NCI-H748 treated with DMSO at 0.1 percent for 48 hours (cell line): ENCODE measurements around the gene LGI4.
A peak's percentile ranks its signal among the peaks of the same experiment; 100 is the strongest.
"Not testable (repeated sequence)": the region's sequence is repeated elsewhere in the genome, so short reads cannot be mapped to it uniquely, and the experiment has no call there.

Experiments
- DNase-seq: peaks from one replicate; lab custom pipeline; 2025; lab: John Stamatoyannopoulos, UW

Gene LGI4

DNA sequence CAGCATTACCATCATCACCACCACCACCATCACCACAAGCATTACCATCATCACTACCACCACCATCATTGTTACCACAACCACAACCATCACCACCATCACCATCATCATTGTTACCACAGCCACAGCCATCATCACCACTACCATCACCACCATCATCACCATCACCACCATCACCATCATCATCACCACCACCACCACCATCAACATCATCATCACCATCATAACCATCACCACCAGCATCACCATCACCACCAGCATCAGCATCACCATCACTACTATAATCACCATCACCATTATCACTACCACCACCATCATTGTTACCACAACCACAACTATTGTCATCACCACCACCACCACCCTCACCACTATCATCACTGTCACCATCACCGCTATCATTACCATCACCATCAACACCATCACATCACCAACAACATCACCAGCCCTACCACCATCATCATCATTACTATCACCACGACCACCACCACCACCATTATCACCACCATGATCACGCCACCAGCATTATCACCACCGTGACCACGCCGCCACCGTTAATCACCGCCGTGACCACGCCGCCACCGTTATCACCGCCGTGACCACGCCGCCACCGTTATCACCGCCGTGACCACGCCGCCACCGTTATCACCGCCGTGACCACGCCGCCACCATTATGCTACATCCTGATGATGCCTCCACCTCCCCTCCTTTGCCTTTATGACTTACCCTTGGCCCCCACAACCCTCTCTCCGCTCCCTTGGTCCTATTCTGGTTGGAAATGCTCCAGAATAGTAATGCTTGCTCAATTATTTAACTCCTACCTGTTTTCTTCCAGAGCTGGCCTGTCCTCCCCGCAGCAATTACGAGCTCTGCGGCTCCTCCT, 29.2 kb downstream of the LGI4 start:
- DNase-seq: no peak

DNA sequence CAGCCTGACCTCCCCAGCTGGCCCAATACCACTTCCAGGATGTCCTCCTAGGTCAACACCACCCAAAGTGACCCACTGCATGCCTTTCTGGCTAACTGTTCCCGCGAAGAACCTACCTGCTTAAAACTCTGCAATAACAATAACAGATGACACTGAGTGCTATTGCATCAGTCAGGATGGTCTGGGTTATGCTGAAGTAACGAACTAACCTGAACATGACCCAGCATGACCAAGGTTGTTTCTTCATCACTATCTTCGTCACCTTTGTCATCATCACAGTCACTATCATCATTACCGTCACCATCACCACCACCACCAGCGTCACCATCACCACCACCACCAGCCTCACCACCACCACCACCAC, 29.8 kb downstream of the LGI4 start:
- DNase-seq: no peak

DNA sequence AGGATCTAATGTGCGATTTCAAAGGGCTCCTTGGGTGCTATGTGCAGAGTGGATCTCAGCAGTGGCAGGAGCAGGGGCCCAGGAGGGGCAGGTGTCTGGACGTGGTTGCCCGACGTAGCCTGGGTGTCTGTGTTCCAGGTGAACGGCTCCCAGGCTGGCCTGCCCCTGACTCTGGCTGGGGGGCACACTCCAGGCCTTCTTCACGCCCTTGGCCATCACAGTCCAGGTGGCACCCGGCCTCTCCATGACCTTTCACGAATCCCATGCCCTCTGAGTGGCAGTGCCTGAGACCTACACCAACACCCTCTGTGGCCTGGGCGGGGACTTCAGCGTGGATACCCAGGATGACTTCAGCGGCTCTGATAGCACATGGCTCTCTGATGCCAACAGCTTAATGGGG, 30.5 kb downstream of the LGI4 start:
- no peak for DNase-seq

DNA sequence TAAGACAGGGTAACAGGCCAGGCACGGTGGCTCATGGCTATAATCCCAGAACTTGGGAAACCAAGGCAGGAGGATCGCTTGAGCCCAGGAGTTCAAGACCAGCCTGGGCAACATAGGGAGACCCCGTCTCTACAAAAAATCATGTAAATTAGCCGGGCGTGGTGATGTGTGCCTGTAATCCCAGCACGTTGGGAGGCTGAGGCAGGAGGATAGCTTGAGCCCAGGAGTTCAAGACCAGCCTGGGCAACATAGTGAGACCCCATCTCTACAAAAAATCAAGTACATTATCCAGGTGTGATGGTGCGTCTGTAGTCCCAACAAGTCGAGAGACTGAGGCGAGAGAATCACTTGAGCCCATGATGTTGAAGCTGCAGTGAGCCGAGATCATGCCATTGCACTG, 31.2 kb downstream of the LGI4 start:
- not testable (repeated sequence) for DNase-seq

DNA sequence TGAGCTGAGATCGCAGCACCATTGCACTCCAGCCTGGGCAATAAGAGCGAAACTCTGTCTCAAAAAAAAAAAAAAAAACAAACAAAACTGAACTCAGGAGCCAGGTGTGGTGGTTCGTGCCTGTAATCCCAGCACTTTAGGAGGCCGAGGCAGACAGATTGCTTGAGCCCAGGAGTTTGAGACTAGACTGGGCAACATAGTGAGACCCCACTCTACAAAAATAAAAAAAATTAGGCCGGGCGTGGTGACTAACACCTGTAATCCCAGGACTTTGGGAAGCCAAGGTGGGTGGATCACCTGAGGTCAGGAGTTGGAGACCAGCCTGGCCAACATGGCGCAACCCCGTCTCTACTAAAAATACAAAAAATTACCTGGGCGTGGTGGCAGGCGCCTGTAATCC, 32.9 kb downstream of the LGI4 start:
- DNase-seq: not testable (repeated sequence)

DNA sequence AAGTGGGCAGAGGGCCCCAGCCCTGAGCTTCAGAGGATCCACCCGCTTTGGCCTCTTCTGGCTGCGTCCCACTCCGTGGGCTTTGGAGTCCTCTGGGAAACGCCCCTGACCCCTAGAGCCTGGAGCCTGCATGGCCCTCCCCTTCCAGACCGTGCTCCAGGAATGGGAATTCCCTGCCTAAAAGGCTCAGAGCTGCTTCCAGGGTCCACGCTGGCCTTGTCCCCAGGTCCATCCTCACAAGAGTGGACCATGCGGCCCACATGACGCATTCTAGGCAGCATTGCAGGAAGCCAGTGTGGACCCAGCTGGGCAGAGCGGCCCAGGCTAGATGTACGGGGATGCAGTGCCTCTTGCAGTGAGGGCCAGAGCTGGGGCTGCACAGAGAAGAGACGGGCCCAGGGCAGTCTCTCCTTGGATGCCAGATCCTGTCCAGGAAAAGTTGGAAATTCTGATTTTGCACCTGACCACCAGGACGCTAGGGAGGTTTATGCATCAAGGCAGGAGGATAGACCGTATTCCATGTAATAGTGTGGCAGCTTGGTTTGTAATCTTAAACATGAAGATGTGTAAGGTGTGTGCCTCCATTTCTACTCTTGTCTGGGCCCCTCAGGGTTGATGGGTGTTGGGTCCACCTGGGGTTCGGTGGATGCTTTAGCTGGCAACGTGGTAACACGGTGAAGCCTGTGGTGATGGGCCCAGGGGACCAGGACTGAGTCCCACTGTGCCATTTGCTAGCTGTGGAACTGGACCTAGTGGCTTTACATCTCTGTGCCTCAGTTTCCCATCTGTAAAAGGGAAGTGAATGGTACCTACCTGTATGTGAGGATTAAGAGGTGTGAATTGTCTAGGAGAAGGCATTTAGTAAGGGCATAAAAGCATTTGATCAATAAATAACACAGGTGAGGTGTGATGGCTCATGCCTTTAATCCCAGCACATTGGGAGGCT, 34.0 kb downstream of the LGI4 start:
- no peak for DNase-seq

DNA sequence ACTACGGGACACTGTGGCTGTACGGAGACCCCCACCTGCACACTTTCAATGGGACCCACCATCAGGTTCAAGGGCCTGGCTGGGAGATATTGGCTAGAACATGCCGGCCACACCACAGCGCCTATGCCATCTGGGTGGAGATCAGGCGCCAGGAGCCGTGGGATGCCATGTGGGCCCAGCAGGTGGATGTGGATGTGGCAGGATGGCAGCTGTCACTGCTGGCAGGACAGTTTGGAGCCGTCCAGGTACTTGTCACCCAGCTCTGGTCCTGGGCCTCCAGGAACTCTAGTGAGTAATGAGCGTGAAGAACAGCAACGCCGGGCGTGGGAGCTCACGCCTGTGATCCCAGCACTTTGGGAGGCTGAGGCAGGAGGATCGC, 35.0 kb downstream of the LGI4 start:
- no peak for DNase-seq

DNA sequence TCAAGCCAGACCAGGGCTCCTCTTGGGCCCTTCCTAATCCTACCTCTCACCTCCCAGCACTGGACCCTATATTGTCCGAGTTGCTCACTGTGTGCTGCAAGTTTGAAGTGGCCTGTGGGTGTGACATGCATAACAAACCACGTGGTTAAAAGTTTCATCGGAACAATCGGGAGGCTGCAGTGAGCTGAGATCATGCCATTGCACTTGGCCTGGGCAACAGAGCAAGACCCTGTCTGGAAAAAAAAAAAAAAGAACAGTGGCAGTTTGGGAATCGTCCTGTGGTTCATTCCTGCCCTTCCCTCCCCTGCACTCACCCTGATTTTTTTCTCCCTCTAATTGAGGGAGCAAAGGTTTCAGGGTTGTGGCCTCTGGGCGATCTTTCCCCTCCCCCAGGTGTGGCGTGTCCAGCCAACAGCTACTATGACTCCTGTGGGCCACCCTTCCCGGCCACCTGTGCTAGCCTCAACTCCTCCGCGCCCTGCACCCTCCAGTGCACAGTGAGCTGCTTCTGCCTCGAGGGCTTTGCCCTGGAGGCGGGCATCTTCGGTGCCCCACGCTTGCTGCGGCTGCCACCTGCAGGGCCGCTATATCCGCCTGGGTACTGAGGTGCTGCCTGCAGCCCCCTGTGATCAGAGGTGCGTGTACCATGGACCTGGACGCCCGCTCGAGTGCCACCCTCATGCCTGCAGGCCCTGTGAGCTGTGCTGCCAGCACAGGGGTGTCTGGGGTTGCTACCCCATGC, 35.5 kb downstream of the LGI4 start:
- no peak for DNase-seq

DNA sequence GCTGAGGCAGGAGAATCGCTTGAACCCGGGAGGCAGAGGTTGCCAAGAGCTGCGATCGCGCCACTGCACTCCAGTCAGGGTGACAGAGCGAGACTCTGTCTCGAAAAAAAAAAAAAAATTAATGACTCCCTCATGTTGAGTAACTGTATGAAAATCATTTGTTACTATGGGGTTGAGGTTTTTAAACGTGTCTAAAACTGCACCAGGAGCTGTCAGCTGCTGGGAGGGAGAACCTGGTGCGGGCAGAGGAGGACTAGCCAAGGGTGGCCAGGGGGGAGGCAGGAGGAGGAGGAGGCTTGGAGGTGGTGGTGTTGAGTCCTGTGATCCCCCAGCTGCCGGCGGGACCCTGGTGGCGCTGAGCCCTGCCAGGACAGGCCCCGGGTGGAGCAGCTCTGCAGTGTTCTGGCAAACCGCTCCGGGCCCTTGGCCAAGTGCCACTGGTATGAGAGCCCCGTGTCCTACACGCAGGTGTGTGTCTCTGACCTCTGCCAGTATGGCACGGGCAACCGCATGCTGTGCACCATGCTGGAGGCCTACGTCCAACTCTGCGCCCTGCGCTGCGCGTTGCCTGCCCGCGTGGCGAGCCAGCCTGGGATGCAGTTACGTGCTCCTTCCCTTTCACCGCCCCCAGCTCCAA, 36.3 kb downstream of the LGI4 start:
- DNase-seq: no peak

DNA sequence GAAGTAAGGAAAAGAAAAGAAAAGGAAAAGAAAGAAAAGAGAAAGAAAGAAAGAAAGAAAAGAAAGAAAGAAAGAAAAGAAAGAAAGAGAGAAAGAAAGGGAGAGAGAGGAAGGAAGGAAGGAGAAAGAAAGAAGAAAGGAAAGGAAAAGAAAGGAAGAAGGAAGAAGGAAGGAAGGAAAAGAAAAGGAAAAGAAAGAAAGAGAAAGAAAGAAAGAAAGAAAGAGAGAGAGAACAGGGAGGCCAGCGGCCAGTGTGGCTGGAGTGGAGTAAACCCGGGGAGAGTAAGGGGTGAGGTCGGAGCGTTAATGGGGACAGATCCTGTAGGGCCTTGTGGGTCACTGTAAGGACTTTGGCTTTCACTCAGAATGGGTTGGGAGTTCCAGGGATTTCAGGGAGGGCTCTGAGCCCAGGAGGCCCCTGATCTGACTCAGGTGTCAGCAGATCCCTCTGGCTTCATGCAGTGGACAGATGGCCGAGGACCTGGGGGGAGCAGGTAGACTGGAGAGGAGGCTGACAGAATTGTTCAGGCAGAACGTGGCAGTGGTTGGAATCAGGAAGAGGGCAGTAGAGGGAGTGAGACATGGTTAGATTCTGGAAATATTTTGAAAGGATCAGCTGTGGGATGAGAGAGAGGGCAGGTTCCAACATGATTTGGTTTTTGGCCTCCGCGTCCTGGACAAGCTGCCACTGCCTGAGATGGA, 39.0 kb downstream of the LGI4 start:
- no peak for DNase-seq

DNA sequence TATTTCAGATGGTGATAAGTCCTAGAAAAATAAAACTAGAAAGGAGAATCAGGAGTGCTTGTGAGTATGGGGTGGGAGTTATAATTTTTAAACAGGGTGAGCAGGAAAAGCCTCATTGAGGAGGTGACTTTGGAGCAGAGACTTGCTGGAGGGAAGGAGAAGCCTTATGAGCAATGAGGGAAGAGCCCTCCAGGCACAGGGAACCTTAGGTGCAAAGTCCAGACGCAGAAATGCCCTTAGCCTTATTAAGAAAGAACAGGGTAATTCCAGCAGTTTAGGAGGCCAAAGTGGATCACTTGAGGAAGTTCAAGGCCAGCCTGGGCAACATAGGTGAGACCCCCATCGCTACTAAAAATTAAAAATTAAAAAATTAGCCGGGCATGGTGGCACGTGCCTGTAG, 40.2 kb downstream of the LGI4 start:
- DNase-seq: no peak

DNA sequence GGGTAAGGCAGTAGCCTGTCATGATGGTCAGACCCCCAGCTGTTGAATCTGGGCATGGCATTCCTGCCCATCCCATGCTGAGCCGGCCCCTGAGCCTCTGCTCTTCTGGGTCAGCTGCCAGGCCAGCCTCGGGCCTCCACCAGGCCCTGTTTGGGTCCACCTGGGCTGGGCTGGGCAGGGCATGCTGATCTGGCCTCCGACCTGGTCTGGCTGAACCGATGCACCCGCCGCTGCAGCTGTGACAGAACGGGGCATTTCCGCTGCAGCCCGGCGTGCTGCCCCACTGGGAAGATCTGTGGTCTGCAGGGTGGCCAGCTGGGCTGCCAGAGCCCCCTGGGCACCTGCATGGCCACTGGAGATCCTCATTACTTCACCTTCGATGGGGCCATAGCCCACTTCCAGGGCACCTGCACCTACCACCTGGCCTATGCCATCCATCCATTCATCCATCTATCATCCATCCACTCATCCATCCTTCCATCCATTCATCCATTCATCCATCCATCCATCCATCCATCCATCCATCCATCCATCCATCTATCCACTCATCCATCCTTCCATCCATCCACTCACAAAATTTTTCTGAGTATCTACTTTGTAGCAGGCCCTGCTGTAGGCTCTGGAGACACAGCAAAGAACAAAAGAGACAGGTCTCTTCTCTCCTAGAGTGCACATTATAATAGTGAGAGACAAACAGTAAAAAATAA, 40.8 kb downstream of the LGI4 start:
- DNase-seq: no peak

DNA sequence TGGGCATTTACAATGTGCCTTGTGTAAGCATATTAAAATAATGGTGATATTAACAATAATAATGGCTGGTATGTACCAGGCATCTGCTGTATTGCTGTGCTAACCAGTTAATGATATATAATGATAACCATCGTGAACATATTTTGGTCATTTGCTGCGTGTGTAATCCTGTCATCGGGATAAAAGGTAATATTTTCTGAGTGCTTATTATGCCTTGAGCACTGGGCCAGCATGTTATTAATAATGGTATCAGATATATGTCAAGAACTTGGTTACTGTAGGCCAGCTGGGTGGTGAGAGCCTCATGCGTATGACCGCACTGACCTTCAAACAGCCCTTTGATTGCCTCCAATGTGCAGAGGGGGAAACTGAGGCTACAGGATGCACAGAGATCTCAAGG, 41.4 kb downstream of the LGI4 start:
- DNase-seq: no peak

DNA sequence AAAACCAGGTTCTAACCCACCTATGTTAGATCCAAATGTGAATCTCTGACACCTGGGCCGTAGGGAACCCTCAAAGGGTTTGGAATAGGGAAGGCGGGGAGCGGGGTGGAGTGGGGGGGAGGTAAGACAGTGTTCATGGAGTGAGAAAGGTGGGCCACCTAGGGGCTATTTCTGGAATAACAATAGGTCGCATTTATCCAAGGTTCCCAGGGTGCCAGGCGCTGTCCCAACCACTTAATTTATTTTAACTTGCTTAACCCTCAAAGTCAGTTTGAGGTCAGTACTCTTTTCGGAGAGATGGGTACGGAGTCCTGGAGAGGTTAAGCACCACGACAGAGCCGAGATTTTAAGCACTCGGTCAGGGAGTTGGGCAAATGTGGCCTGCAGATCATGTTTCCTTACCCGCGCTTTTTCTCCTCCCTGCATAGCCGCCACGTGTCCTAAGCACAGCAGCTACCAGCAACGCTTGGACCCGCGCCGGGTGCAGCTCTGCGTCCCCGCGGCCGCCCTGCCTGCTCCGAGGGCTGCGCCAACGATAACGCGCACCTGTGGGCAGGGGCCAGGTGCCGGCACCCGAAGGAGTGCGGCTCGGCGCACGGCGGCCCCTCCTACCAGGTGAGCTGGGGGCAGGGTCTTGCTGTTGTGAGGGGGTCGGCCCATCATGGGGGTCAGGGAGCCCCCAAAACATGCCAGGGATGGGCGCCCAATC, 44.2 kb downstream of the LGI4 start:
- DNase-seq: peak; percentile 18

DNA sequence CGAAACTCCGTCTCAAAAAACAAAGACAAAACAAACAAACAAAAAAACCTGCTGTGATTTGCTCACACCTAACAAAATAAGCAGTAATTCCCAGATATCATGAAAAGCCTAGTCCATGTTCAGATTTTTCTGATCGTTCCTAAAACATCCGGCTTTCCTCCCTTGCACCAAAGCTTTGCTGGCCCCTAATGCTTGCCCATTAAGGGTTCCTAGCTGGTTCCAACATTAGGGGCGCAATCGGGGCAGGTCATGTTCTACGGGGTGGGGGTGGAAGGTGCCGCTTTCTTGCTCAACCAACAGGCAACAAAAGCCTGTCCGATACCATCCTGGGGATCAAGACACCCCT, 44.7 kb downstream of the LGI4 start:
- no peak for DNase-seq

DNA sequence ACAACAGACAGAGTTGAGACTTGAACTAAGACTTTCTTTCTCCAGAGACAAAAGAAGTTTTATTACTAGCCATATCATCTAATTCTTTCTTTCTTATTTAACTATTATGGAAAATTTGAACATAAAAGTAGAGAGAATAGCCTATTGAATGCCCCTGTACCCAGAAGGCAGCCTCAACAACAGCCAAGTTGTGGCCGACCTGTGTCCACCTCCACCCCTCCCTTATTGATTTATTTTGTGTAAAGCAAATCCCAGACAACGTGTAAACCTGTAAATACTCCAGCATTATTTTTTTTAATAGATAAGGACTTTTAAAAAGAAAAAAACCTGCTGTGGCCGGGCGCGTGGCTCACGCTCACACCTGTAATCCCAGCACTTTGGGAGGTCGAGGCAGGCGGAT, 45.3 kb downstream of the LGI4 start:
- DNase-seq: no peak

DNA sequence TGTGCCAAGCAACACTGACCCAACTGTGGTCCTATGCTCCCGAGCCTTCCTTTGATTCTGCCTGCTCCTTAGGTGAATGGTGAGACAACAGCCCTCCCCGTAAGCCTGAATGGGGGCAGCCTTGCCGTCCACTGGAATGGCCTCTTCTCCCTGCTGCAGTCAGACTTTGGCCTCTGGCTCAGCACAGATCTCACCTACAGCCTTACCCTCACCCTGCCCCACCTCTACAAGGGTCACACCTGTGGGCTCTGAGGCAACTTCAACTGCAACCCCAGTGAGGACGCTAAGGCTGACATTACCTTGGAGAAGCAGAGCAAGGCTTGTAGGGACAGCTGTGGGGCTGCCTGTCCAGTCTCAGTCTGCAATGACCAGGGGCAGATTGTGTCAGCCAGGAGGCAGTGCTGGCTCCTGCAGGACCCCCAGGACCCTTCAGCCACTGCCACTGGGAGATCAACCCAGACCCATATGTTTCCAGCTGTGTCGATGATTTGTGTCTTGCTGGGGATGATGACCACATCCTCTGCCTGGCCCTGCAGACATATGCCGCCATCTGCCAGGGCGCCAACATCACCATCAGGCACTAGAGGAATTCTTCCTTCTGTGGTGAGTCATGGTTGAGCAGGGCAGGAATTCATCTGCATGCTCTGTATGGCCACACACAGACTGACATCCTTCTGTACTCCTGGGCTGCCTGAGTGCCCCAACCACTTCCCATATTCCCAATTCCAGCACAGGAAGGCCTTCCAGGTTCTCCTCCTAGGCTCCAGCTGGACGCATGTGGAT, 46.5 kb downstream of the LGI4 start:
- no peak for DNase-seq

DNA sequence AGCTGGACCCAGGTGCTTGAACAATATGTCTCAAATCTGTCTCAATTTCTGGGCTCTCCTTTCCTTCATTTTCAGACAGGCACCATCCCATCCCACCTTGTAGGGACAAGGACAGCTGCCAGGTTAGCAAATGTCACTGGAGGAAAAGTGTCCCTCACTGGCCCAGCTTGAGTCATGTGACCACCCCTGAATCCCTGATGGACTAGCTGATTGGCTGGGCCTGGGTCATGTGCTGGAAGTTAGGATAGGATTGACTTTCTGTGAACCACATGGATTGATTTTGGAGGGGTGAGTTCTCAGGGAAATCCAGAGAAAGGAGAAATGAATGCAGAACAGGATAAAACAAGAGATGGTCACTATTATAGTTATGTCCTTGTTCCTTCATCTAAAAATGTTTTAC, 47.5 kb downstream of the LGI4 start:
- DNase-seq: no peak

DNA sequence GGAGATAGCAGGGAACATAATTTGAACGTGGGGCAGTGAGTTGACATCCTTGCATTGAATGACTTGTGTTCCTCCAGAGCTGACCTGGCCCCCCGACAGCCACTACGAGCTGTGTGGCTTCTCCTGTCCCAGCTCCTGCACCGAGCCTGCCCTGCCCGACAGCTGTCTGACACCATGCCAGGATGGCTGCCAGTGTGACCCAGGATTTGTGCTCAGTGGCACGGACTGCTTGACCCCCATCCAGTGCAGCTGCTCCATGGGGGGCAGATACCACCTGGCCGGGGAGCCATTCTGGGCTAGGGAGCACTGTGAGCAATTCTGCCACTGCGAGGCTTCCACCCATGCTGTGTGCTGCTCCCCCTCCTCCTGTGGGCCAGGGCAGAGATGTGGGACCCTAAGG, 48.4 kb downstream of the LGI4 start:
- DNase-seq: no peak
